GM18873 (cell line): ENCODE results near the gene MVD.

Experiments
- ATAC-seq: cut with Tn5 transposase; IDR thresholded peaks from one replicate; pipeline ENCODE4 v1.9.1; 2021; ENCODE audit warnings: mild to moderate bottlenecking, moderate library complexity, moderate number of reproducible peaks; ENCODE audit not compliant: unreplicated experiment, low FRiP score

MVD gene

GRCh38 chr16:88646345-88647034, 16.4 kb downstream of the MVD start:
- ATAC-seq, result no peak

- ATAC-seq, result no peak
These were observed 16.9 kb downstream of the MVD start for GRCh38 chr16:88645941-88646340.

- no peak for ATAC-seq
These were observed 17.4 kb downstream of the MVD start for GRCh38 chr16:88645455-88645854.

- no peak for ATAC-seq
These were observed 19.3 kb downstream of the MVD start for GRCh38 chr16:88643644-88643932.

- no peak for ATAC-seq
These were observed 19.8 kb downstream of the MVD start for GRCh38 chr16:88642881-88643643.

GRCh38 chr16:88640498-88641247, 22.2 kb downstream of the MVD start:
- no peak for ATAC-seq

GRCh38 chr16:88640039-88640495, 22.8 kb downstream of the MVD start:
- ATAC-seq, result no peak

GRCh38 chr16:88639231-88640038, 23.5 kb downstream of the MVD start:
- no peak for ATAC-seq

GRCh38 chr16:88638323-88639230, 24.3 kb downstream of the MVD start, which contains the start of gene IL17C:
Gene IL17C (plus strand): TSS chr16:88638572. CDS start chr16:88638642, 70 bp downstream.
- no peak for ATAC-seq

GRCh38 chr16:88636488-88637265, 26.2 kb downstream of the MVD start:
- no peak for ATAC-seq

GRCh38 chr16:88635671-88636319, 27.1 kb downstream of the MVD start:
- no peak for ATAC-seq

GRCh38 chr16:88634994-88635670, 27.8 kb downstream of the MVD start:
- no peak for ATAC-seq

- peak; percentile 52 for ATAC-seq
These were observed 28.5 kb downstream of the MVD start for GRCh38 chr16:88634141-88634993.

- peak; percentile 25 for ATAC-seq
These were observed 29.2 kb downstream of the MVD start for GRCh38 chr16:88633684-88634140.

GRCh38 chr16:88632587-88632930, 30.3 kb downstream of the MVD start:
- ATAC-seq, result no peak

- ATAC-seq, result no peak
These were observed 30.8 kb downstream of the MVD start for GRCh38 chr16:88631920-88632586.
